Naive thymus-derived CD8-positive, alpha-beta T cell (primary cell): ENCODE data around the gene ARID3C. TPM values are rescaled to one million over a fixed set of nuclear protein-coding genes. Genes with fewer than 3 reads are reported as not detected.
"Not testable (repeated sequence)": the region's sequence is repeated elsewhere in the genome, so short reads cannot be mapped to it uniquely, and the experiment has no call there.

Source experiments
- ATAC-seq, 2 donors: fragments of 150-1000 bp; cut with Tn5 transposase in 1 of 2; sonication (Bioruptor Pico), chemical (Tn5 transposase) in 1 of 2; 1 replicate in 1 of 2; 2 replicates in 1 of 2; pipeline ENCODE4 v1.10.0; 2021; ENCODE audit warnings: mild to moderate bottlenecking in 2 of 2, moderate library complexity in 2 of 2
- POLR2A ChIA-PET: fragments of 350-600 bp; sonication (Branson Sonifier 250); formaldehyde crosslinking; loops from one replicate; lab custom pipeline; 2021; ENCODE audit warnings: antibody characterized with exemption; lab: Charles Lee
- DNase-seq, 10 donors: peaks; one replicate each; pipeline versions ENCODE4 v3.0.0 to v3.0.0-alpha.2; 2020 to 2022
- H3K27ac Mint-ChIP-seq, 10 donors: one replicate each; pipeline ENCODE4 v1.8.0; 2020 to 2022; ENCODE audit warnings: mild to moderate bottlenecking in 10 of 10, mixed read lengths in 10 of 10, moderate library complexity in 4 of 10, inconsistent platforms in 1 of 10
- H3K27me3 Mint-ChIP-seq, 5 donors: one replicate each; pipeline ENCODE4 v1.8.0; 2021 to 2022; ENCODE audit warnings: mixed read lengths in 5 of 5
- H3K36me3 Mint-ChIP-seq, 3 donors: one replicate each; pipeline ENCODE4 v1.8.0; 2020 to 2022; ENCODE audit warnings: mixed read lengths in 3 of 3, mild to moderate bottlenecking in 2 of 3, inconsistent platforms in 1 of 3
- H3K4me1 Mint-ChIP-seq, 4 donors: one replicate each; pipeline ENCODE4 v1.8.0; 2021 to 2022; ENCODE audit warnings: mixed read lengths in 4 of 4
- H3K4me3 Mint-ChIP-seq, 10 donors: one replicate each; pipeline ENCODE4 v1.8.0; 2020 to 2022; ENCODE audit warnings: mild to moderate bottlenecking in 10 of 10, mixed read lengths in 10 of 10, moderate library complexity in 6 of 10, inconsistent platforms in 1 of 10
- H3K9me3 Mint-ChIP-seq, 9 donors: one replicate each; pipeline ENCODE4 v1.8.0; 2020 to 2022; ENCODE audit warnings: mixed read lengths in 9 of 9, mild to moderate bottlenecking in 3 of 9, inconsistent platforms in 1 of 9, moderate library complexity in 1 of 9
- polyA plus RNA-seq, 3 donors: library from polyadenylated mRNA; unstranded; fragments of 300-500 nt; fragmentation: Illumina TruSeq; gene quantifications; one replicate each; pipeline ENCODE4 v1.2.3, GENCODE V29; 2021
- total RNA-seq, 8 experiments: library from RNA in 2 of 8; stranded (reverse) in 2 of 8; gene quantifications; one replicate each; pipeline ENCODE4 v1.2.3 and lab custom pipeline; 2021 to 2026

ARID3C gene
- total and polyA plus RNA-seq, 5 experiments from 2014 or later, result 0.27 TPM; not detected in 4

DNA sequence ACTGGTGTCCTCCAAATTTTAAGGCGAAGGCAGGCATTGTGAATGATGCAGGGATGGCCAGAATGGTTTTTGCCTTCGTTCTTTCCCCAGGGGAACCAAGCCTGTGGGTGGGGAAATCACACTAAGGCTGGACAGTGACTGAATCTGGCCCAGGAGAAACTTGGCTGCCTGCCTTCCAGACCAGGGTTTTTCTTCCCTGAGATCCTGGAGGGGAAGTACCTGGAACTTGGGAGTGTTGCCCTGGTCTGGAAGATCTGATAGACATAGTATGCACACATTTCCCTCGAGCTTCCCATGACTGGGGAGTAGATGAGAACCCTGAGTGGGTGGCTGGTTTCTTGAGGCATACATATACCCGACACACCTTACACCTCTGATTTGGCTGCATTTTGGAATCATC is 22.5 kb upstream of the ARID3C start:
- Mint-ChIP-seq H3K4me1 (peaks cover 40 to 58% (median 48%) of the 10 kb centered on the region in 4 donors), H3K27ac (peak overlapping the region in 6 of 10 donors; percentile 15 to 66 (median 45)), H3K4me3 (no peak overlapping the region), H3K9me3 (no peaks in the 10 kb centered on the region), H3K36me3 (peaks cover 0 to 40% (median 6%) of the 10 kb centered on the region in 3 donors), H3K27me3 (no peaks in the 10 kb centered on the region)
- ATAC-seq (no peak), DNase-seq (no peak)
- POLR2A ChIA-PET, result interaction anchor here (1.0 kb wide), 1 partner anchor 14 kb away, joined by 6 read pairs; the partner anchor contains the start of gene SIGMAR1

DNA sequence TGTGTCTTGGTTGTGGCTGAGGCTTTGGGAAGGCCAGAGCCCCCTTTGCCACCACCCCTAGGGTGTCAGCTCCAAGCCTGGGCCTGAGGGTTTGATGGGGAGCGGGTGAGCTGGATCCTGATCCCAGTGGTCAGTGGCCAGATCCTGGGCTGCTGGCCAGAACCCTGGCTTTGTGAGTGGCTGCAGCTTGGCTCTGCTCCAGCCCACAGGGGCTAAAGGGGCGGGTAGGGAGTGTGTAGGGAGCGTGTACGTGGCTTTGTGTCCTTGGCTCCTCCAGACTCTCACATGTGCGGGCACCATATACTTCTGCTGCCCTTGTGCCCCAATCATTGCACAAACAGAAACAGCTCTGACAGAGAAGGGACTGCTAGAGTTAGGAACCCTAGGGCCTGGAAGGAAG is 21.9 kb upstream of the ARID3C start:
- DNase-seq, result no peak
- no peaks in the 10 kb centered on the region for H3K9me3 Mint-ChIP-seq
- no peak for ATAC-seq
- no peak overlapping the region for H3K4me3 Mint-ChIP-seq
- H3K36me3 Mint-ChIP-seq, result peaks cover 0 to 40% (median 6%) of the 10 kb centered on the region in 3 donors
- H3K27me3 Mint-ChIP-seq, result no peaks in the 10 kb centered on the region
- H3K4me1 Mint-ChIP-seq, result peaks cover 43 to 63% (median 49%) of the 10 kb centered on the region in 4 donors
- peak overlapping the region in 4 of 10 donors; percentile 15 to 66 (median 60) for H3K27ac Mint-ChIP-seq
- POLR2A ChIA-PET, result no interaction called here

DNA sequence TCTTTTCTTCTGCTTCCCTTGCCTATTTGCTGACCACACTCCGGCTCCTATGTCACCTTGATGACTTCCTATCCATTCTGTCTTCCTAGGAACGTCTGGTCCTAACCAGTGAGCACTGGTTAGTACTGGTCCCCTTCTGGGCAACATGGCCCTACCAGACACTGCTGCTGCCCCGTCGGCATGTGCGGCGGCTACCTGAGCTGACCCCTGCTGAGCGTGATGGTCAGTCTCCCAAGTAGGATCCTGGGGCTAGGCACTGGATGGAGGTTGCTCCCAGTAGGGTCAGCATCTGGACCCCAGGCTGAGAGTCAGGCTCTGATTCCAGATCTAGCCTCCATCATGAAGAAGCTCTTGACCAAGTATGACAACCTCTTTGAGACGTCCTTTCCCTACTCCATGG is 19.8 kb upstream of the ARID3C start:
- Mint-ChIP-seq H3K4me1 (peaks cover 37 to 56% (median 46%) of the 10 kb centered on the region in 4 donors), H3K4me3 (peak overlapping the region in 8 of 10 donors; percentile 6 to 93 (median 59)), H3K9me3 (no peaks in the 10 kb centered on the region), H3K27ac (peak overlapping the region in 6 of 10 donors; percentile 28 to 85 (median 67)), H3K27me3 (no peaks in the 10 kb centered on the region), H3K36me3 (peaks cover 0 to 40% (median 6%) of the 10 kb centered on the region in 3 donors)
- POLR2A ChIA-PET, result interaction anchor here (1.4 to 4.0 kb wide), 4 partner anchors 9 to 16 kb away, joined by 5 to 55 read pairs (median 32); partner anchors contain the start of genes CCL27 and SIGMAR1
- no peak for ATAC-seq
- DNase-seq, result no peak

DNA sequence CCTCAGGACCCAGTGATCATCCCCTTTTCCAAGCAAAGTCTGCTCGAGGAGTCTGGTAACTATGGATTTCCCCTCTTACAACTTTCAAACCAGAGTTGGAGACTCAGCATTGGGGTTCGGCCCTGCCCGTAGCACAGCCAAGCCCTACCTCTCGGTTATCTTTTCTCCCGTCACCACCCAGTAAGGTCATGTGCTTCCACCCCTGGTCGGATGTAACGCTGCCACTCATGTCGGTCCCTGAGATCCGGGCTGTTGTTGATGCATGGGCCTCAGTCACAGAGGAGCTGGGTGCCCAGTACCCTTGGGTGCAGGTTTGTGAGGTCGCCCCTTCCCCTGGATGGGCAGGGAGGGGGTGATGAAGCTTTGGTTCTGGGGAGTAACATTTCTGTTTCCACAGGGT is 18.8 kb upstream of the ARID3C start:
- DNase-seq, result no peak
- POLR2A ChIA-PET, result interaction anchor here (1.4 to 4.1 kb wide), 7 partner anchors 10 to 36 kb away, joined by 5 to 55 read pairs (median 19); partner anchors contain the start of genes CCL27, RPP25L and SIGMAR1
- H3K4me1 Mint-ChIP-seq, result peaks cover 28 to 49% (median 38%) of the 10 kb centered on the region in 4 donors
- H3K9me3 Mint-ChIP-seq, result no peaks in the 10 kb centered on the region
- H3K36me3 Mint-ChIP-seq, result peaks cover 0 to 40% (median 6%) of the 10 kb centered on the region in 3 donors
- ATAC-seq, result no peak
- H3K27ac Mint-ChIP-seq, result peak overlapping the region; percentile 85 to 95 (median 92)
- H3K4me3 Mint-ChIP-seq, result peak overlapping the region; percentile 91 to 96 (median 93)
- no peaks in the 10 kb centered on the region for H3K27me3 Mint-ChIP-seq

DNA sequence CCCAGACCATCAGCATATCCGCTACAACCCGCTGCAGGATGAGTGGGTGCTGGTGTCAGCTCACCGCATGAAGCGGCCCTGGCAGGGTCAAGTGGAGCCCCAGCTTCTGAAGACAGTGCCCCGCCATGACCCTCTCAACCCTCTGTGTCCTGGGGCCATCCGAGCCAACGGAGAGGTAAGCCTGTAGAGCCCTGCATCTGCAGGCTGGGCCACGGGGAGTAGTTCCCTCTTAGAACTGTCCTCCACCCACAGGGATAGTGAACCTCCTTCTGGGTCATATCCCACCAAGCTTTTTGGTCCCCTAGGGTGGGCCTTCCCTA is 18.2 kb upstream of the ARID3C start:
- Mint-ChIP-seq H3K4me1 (peaks cover 24 to 43% (median 32%) of the 10 kb centered on the region in 4 donors), H3K27ac (peak overlapping the region; percentile 85 to 95 (median 92)), H3K36me3 (peaks cover 0 to 40% (median 6%) of the 10 kb centered on the region in 3 donors), H3K4me3 (peak overlapping the region; percentile 91 to 96 (median 93)), H3K27me3 (no peaks in the 10 kb centered on the region), H3K9me3 (no peaks in the 10 kb centered on the region)
- POLR2A ChIA-PET, result interaction anchor here (0.5 to 4.1 kb wide), 13 partner anchors 9 to 601 kb away, joined by 3 to 55 read pairs (median 8); partner anchors contain the start of genes CCL27, DCTN3, RPP25L and SIGMAR1
- ATAC-seq (no peak), DNase-seq (no peak)

DNA sequence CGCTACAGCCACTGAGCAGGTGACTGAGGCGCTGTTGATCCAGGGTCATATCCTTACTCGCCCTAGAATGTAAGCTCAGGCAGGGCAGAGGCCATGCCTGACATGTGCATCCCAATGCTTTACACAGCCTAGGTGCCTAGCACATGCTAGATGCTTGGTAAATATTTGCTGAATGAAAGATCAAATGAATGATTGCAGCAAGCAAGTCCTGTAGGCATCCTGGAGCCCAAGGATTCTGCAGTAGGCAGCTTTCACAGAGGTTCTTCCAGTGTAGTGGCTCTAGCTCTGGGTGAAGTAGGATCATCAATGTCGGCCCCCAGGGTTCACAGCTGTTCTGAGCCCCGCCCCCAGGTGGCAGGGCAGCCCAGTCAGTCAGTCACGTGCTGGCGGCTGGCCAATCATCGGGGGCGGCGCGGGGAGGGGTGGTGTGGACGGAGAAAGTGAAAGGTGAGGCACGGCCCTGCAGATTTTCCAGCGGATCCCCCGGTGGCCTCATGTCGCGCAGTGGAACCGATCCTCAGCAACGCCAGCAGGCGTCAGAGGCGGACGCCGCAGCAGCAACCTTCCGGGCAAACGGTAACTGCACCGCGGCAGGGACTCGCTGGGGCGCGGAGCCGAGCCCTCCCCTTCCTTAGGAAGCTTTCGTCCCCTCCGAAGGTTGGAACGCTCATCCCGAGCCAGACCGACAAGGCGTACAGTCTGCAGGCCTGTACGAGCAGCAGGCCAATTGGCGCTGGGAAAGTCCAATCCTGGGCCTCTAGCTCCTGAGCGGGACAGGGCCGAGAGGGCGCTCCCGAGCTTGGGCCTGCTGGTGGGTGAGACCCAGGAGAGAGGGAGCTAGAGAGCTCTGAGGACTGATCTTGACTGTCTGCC is 17.6 kb upstream of the ARID3C start, which contains the start of gene GALT:
GALT (plus strand) TSS at position 465 of the 873 bp plus-strand sequence; CDS start at position 495, 30 bp downstream.
- H3K27ac Mint-ChIP-seq, result peak within 1 kb of the TSS; percentile 85 to 95 (median 92)
- no peaks in the 10 kb centered on the region for H3K9me3 Mint-ChIP-seq
- H3K4me3 Mint-ChIP-seq, result peak within 1 kb of the TSS; percentile 91 to 96 (median 93)
- POLR2A ChIA-PET, result interaction anchor here (0.5 to 4.1 kb wide), 17 partner anchors 9 to 601 kb away, joined by 3 to 55 read pairs (median 5); partner anchors contain the start of genes ARID3C, CCL27, DCTN3 and ENHO
- no peaks in the 10 kb centered on the region for H3K27me3 Mint-ChIP-seq
- H3K4me1 Mint-ChIP-seq, result peaks cover 24 to 42% (median 31%) of the 10 kb centered on the region in 4 donors
- H3K36me3 Mint-ChIP-seq, result peaks cover 0 to 36% (median 6%) of the 10 kb centered on the region in 3 donors
- ATAC-seq, result peak; percentile 89 to 90
- DNase-seq, result peak; percentile 87 to 98 (median 94)

DNA sequence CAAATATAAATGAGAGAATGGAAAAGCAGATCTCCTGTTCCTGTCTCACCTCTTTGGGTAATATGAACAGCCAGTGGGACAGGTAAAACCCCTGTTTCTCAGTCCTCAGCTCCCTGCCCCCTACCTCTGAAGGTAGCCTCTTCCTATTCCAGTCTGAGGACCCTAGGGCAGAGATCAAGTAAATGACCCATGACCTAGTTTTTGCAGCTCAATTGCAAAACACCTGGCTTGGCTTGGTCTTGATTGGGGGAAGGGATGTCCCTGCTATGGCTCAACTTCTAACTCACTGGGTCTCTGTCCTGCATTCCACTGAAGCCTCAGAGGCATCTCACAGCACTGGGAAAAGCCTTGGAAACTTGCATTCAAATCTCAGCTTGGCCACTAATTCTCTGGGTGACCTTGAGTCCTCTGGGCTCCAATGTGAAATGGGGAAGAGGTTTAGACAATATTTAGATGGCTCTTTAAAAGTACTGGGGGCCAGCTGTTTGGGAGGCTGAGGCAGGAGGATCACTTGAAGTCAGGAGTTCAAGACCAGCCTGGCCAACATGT is 16.0 kb upstream of the ARID3C start:
- H3K36me3 Mint-ChIP-seq, result peaks cover 0 to 21% (median 6%) of the 10 kb centered on the region in 3 donors
- peaks cover 24 to 38% (median 31%) of the 10 kb centered on the region in 4 donors for H3K4me1 Mint-ChIP-seq
- POLR2A ChIA-PET, result interaction anchor here (0.6 to 4.1 kb wide), 6 partner anchors 15 to 122 kb away, joined by 3 to 17 read pairs (median 4); partner anchors contain the start of genes ARID3C, DCTN3, ENHO and RPP25L
- no peaks in the 10 kb centered on the region for H3K27me3 Mint-ChIP-seq
- peak overlapping the region in 1 of 10 donors; percentile 86 for H3K27ac Mint-ChIP-seq
- H3K4me3 Mint-ChIP-seq, result peak overlapping the region in 2 of 10 donors; percentile 15 to 42
- no peaks in the 10 kb centered on the region for H3K9me3 Mint-ChIP-seq
- DNase-seq (no peak), ATAC-seq (no peak)

DNA sequence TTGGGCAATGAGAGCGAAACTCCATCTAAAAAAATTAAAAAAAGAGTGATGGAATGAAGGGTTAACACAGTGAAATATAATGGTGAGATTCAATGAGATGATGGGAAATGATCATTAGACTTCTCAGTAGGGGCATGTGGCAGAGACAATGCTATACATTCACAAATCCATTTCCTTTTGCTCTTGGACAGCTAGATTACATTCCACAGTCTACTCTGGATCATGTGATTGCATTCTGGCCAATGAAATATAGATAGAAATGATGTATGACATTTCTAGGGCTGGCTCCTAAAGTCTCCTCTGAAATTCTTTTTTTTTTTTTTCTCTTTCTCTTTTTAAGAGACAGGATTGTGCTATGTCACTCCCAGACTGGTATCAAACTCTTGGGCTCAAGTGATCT is 13.8 kb upstream of the ARID3C start:
- ATAC-seq (no peak), DNase-seq (no peak)
- Mint-ChIP-seq H3K27me3 (no peaks in the 10 kb centered on the region), H3K36me3 (no peaks in the 10 kb centered on the region), H3K9me3 (no peaks in the 10 kb centered on the region), H3K4me1 (peaks cover 15 to 29% (median 24%) of the 10 kb centered on the region in 4 donors), H3K27ac (peak overlapping the region in 1 of 10 donors; percentile 11), H3K4me3 (no peak overlapping the region)
- POLR2A ChIA-PET, result interaction anchor here (0.5 to 0.7 kb wide), 2 partner anchors 309 to 825 kb away, joined by 4 read pairs; no protein-coding TSS in a partner anchor

DNA sequence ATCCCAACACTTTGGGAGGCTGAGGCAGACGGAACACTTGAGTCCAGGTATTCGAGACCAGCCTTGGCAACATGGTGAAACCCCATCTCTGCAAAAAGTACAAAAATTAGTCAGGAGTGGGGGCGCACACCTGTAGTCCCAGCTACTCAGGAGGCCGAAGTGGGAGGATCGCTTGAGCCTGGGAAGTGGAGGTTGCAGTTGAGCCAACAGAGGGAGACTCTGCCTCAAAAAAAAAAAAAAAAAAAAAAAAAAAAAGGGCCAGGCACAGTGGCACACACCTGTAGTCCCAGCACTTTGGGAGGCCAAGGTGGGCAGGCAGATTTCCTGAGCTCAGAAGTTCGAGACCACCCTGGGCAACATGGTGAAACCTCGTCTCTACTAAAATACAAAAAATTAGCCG is 10.5 kb upstream of the ARID3C start:
- Mint-ChIP-seq H3K4me1 (peaks cover 12 to 34% (median 30%) of the 10 kb centered on the region in 4 donors), H3K27ac (peak overlapping the region in 2 of 10 donors; percentile 93)
- not testable (repeated sequence) for H3K36me3 Mint-ChIP-seq, DNase-seq, ATAC-seq, H3K4me3 Mint-ChIP-seq, H3K9me3 Mint-ChIP-seq, H3K27me3 Mint-ChIP-seq
- POLR2A ChIA-PET, result interaction anchor here (0.7 to 3.3 kb wide), 4 partner anchors 15 to 363 kb away, joined by 4 to 32 read pairs (median 4); no protein-coding TSS in a partner anchor

DNA sequence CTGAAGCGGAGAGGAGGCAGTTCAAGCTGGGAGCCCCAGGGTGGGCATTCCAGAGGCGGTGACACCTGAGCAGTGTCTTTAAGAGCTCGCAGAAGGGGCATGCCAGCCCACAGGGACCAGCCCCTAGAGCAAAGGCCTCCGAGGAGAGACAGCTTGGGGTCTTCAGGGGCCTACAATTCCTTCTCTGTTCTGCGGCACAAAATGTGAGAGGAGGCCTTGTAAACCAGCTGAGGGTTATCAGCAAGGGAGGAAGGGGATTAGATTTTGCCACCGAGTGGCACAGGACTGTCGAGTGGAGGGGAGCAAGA is 9.2 kb upstream of the ARID3C start:
- peak overlapping the region; percentile 91 to 96 (median 94) for H3K27ac Mint-ChIP-seq
- no peaks in the 10 kb centered on the region for H3K9me3 Mint-ChIP-seq
- H3K27me3 Mint-ChIP-seq, result no peaks in the 10 kb centered on the region
- peaks cover 0 to 4% (median 0%) of the 10 kb centered on the region in 3 donors for H3K36me3 Mint-ChIP-seq
- POLR2A ChIA-PET, result interaction anchor here (0.5 to 5.5 kb wide), 19 partner anchors 9 to 1348 kb away, joined by 3 to 55 read pairs (median 6); partner anchors contain the start of genes ARID3C, CCL27, DCTN3 and ENHO
- ATAC-seq (no peak), DNase-seq (no peak)
- peaks cover 16 to 42% (median 34%) of the 10 kb centered on the region in 4 donors for H3K4me1 Mint-ChIP-seq
- H3K4me3 Mint-ChIP-seq, result peak overlapping the region; percentile 82 to 93 (median 90)

DNA sequence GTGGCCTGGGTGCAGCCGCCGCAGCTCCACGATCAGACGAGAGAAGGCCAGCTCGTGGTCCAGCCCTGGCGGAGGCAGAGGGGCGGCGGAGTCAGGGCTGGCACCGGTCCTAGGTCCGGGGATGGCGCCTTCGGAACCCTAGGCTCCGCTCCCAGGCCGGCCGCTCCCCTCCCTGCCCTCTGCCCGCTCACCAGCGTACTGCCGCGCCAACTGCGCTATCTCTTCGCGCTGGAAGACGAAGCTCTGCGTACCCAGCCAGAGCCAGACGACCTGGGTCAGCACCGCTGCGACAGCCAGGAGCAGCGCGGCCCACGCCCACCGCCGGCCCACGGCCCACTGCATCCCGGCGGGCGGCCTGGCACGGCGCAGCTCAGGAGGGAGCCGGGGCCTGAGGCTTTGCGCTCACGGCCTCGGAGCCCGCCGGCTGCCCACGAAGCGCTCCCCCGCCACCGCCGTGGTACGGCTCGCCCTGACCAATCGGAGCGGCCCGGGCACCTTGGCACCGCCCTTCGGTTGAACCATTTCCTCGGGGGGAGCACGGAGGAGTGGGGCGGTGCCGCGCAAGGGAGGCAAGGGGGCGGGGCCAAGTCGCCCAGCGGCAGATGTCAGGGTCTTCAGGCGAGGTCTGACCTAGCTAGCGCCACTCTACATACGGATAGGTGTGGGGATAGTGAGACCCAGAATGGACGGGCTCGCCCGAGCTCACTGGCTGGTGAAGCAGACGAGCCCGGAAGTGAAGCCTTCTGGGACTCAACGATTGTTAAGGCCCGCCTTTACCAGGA is 8.7 kb upstream of the ARID3C start, which contains the start of gene SIGMAR1:
SIGMAR1 (minus strand) TSS at position 432 of the 782 bp plus-strand sequence; CDS start at position 342, 90 bp downstream.
- Mint-ChIP-seq H3K27ac (peak within 1 kb of the TSS; percentile 91 to 96 (median 94)), H3K36me3 (peaks cover 0 to 4% (median 0%) of the 10 kb centered on the region in 3 donors), H3K27me3 (no peaks in the 10 kb centered on the region), H3K4me3 (peak within 1 kb of the TSS; percentile 82 to 93 (median 90)), H3K4me1 (peaks cover 18 to 42% (median 34%) of the 10 kb centered on the region in 4 donors), H3K9me3 (no peaks in the 10 kb centered on the region)
- DNase-seq (peak; percentile 85 to 97 (median 93)), ATAC-seq (peak; percentile 89 to 92)
- POLR2A ChIA-PET, result interaction anchor here (0.6 to 5.5 kb wide), 20 partner anchors 8 to 1348 kb away, joined by 3 to 55 read pairs (median 6); partner anchors contain the start of genes ARID3C, CCL27, DCTN3 and ENHO
